ENCODE data around the gene PRKAR1A. TPM values are rescaled to one million over a fixed set of nuclear protein-coding genes. Genes with fewer than 3 reads are reported as not detected.
A peak's percentile ranks its signal among the peaks of the same experiment; 100 is the strongest.

Gene PRKAR1A
- total RNA-seq, 4 donors from 2014 or later, result 63.4 to 197 (median 88.9) TPM

GRCh38 chr17:68570526-68570925 is 58.3 kb downstream of the PRKAR1A start:
- TF ChIP-seq CTCF (IDR thresholded peaks at IDR 0.05) (no peak), POLR2A (IDR thresholded peaks at IDR 0.05) (no peak)
- no peaks in the 10 kb centered on the region for H3K36me3 ChIP-seq
- no peaks in the 10 kb centered on the region for H3K9me3 ChIP-seq
- H3K27me3 ChIP-seq, result no peaks in the 10 kb centered on the region
- no peak overlapping the region for H3K27ac ChIP-seq
- H3K4me3 ChIP-seq, result no peak overlapping the region
- no peak for DNase-seq
- no peaks in the 10 kb centered on the region for H3K4me1 ChIP-seq

- Histone ChIP-seq H3K36me3 (no peaks in the 10 kb centered on the region), H3K4me1 (no peaks in the 10 kb centered on the region)
- no peak for DNase-seq
Observed at GRCh38 chr17:68572138-68572842, 60.1 kb downstream of the PRKAR1A start.

GRCh38 chr17:68573338-68573737 is 61.1 kb downstream of the PRKAR1A start:
- no peak for DNase-seq
- H3K9me3 ChIP-seq, result no peaks in the 10 kb centered on the region
- H3K4me3 ChIP-seq, result no peak overlapping the region
- H3K27me3 ChIP-seq, result no peaks in the 10 kb centered on the region
- no peak overlapping the region for H3K27ac ChIP-seq
- TF ChIP-seq CTCF (IDR thresholded peaks at IDR 0.05), result no peak
- no peak for TF ChIP-seq POLR2A (IDR thresholded peaks at IDR 0.05)
- no peaks in the 10 kb centered on the region for H3K4me1 ChIP-seq
- H3K36me3 ChIP-seq, result no peaks in the 10 kb centered on the region

More at GRCh38 chr17:68572138-68572842, 60.1 kb downstream of the PRKAR1A start:
- Histone ChIP-seq H3K9me3 (no peaks in the 10 kb centered on the region), H3K27me3 (no peaks in the 10 kb centered on the region), H3K4me3 (no peak overlapping the region), H3K27ac (peak overlapping the region in 1 of 4 donors; percentile 7)
- no peak for TF ChIP-seq POLR2A (IDR thresholded peaks at IDR 0.05)
- TF ChIP-seq CTCF (IDR thresholded peaks at IDR 0.05), result no peak

- Histone ChIP-seq H3K27ac (peak overlapping the region in 3 of 4 donors; percentile 11 to 30 (median 16)), H3K27me3 (no peaks in the 10 kb centered on the region), H3K9me3 (no peaks in the 10 kb centered on the region), H3K4me1 (no peaks in the 10 kb centered on the region), H3K36me3 (no peaks in the 10 kb centered on the region), H3K4me3 (no peak overlapping the region)
- no peak for TF ChIP-seq CTCF (IDR thresholded peaks at IDR 0.05)
- DNase-seq, result no peak
Observed at GRCh38 chr17:68576137-68576536, 63.9 kb downstream of the PRKAR1A start.

- DNase-seq, result no peak
- TF ChIP-seq POLR2A (IDR thresholded peaks at IDR 0.05) (no peak), CTCF (IDR thresholded peaks at IDR 0.05) (peak in 1 of 6 experiments; percentile 7)
- Histone ChIP-seq H3K9me3 (no peaks in the 10 kb centered on the region), H3K4me3 (no peak overlapping the region), H3K4me1 (no peaks in the 10 kb centered on the region), H3K36me3 (no peaks in the 10 kb centered on the region), H3K27ac (peak overlapping the region in 3 of 4 donors; percentile 11 to 30 (median 16)), H3K27me3 (no peaks in the 10 kb centered on the region)
Observed at GRCh38 chr17:68576811-68577496, 64.7 kb downstream of the PRKAR1A start.

Measured in Peyer's patch (tissue), 4 donors.